CD14-positive monocyte (primary cell): ENCODE data around the gene IRGC. TPM values are rescaled to one million over a fixed set of nuclear protein-coding genes. Genes with fewer than 3 reads are reported as not detected.

Source experiments
- DNase-seq, 3 donors: peaks; one replicate each; pipeline ENCODE4 v3.0.0-alpha.2; 2011 to 2022
- H2AFZ ChIP-seq: 2 replicates; pipeline ENCODE4 v1.6.0; 2012; ENCODE audit warnings: mild to moderate bottlenecking, low read depth, low read length, inconsistent platforms; ENCODE audit not compliant: insufficient read depth, poor library complexity, severe bottlenecking
- H3K27ac ChIP-seq, 2 donors: 1 replicate in 1 of 2; 2 replicates in 1 of 2; pipeline ENCODE4 v1.5.1; 2012 to 2013; ENCODE audit warnings: low read length in 2 of 2, control low read depth in 1 of 2, inconsistent platforms in 1 of 2, low read depth in 1 of 2, mild to moderate bottlenecking in 1 of 2
- H3K27me3 ChIP-seq, 2 donors: one replicate each; pipeline versions ENCODE4 v1.6.0 to v1.6.1; 2011 to 2013; ENCODE audit warnings: low read length in 2 of 2; ENCODE audit not compliant: control insufficient read depth in 2 of 2, insufficient read depth in 2 of 2
- H3K36me3 ChIP-seq, 2 donors: replicated peaks in 1 of 2; 1 replicate in 1 of 2; 2 replicates in 1 of 2; pipeline versions ENCODE4 v1.5.1 to v1.6.1; 2012 to 2013; ENCODE audit warnings: low read length in 2 of 2, control low read depth in 1 of 2, inconsistent platforms in 1 of 2, mild to moderate bottlenecking in 1 of 2; ENCODE audit not compliant: insufficient read depth in 2 of 2, control insufficient read depth in 1 of 2
- H3K4me1 ChIP-seq, 2 donors: 1 replicate in 1 of 2; 2 replicates in 1 of 2; pipeline versions ENCODE4 v1.5.1 to v1.6.1; 2012 to 2013; ENCODE audit warnings: low read length in 2 of 2, control low read depth in 1 of 2, inconsistent platforms in 1 of 2, mild to moderate bottlenecking in 1 of 2, moderate library complexity in 1 of 2; ENCODE audit not compliant: insufficient read depth in 2 of 2, control insufficient read depth in 1 of 2
- H3K4me2 ChIP-seq: replicated peaks from 2 replicates; pipeline ENCODE3; 2012; ENCODE audit warnings: low read length, moderate library complexity, mild to moderate bottlenecking; ENCODE audit not compliant: poor library complexity, severe bottlenecking; ENCODE audit errors: extremely low read depth
- H3K4me3 ChIP-seq, 3 experiments: fragments of 200-600 bp in 1 of 3; sonication (generic) in 1 of 3; replicated peaks in 1 of 3; 1 replicate in 2 of 3; 2 replicates in 1 of 3; pipeline ENCODE4 v1.5.1; 2011 to 2013; ENCODE audit warnings: low read length in 3 of 3, mild to moderate bottlenecking in 3 of 3, control low read depth in 2 of 3, low read depth in 2 of 3, inconsistent platforms in 1 of 3, moderate library complexity in 1 of 3
- H3K79me2 ChIP-seq: 2 replicates; pipeline ENCODE4 v1.6.0; 2012; ENCODE audit warnings: mild to moderate bottlenecking, control low read depth, inconsistent platforms, low read length, moderate library complexity; ENCODE audit not compliant: insufficient read depth
- H3K9ac ChIP-seq: 2 replicates; pipeline ENCODE4 v1.6.0; 2017; ENCODE audit warnings: low read length, mild to moderate bottlenecking; ENCODE audit not compliant: insufficient read depth, poor library complexity, severe bottlenecking
- H3K9me3 ChIP-seq, 2 donors: replicated peaks in 1 of 2; 1 replicate in 1 of 2; 2 replicates in 1 of 2; pipeline versions ENCODE4 v1.5.1 to v1.6.1; 2012 to 2013; ENCODE audit warnings: low read length in 2 of 2, control low read depth in 1 of 2; ENCODE audit not compliant: control insufficient read depth in 1 of 2, insufficient read depth in 1 of 2
- H4K20me1 ChIP-seq: 2 replicates; pipeline ENCODE4 v1.6.0; 2012; ENCODE audit warnings: mild to moderate bottlenecking, low read length, control low read depth, moderate library complexity; ENCODE audit not compliant: insufficient read depth
- H3K27ac Mint-ChIP-seq, 7 donors: one replicate each; pipeline ENCODE4 v1.8.0; 2020; ENCODE audit warnings: mild to moderate bottlenecking in 7 of 7, mixed read lengths in 7 of 7, moderate library complexity in 6 of 7, inconsistent platforms in 2 of 7
- H3K27me3 Mint-ChIP-seq, 3 donors: one replicate each; pipeline ENCODE4 v1.8.0; 2021 to 2022; ENCODE audit warnings: low read depth in 3 of 3, mild to moderate bottlenecking in 3 of 3, mixed read lengths in 3 of 3, moderate library complexity in 3 of 3, inconsistent platforms in 1 of 3
- H3K36me3 Mint-ChIP-seq, 2 donors: one replicate each; pipeline ENCODE4 v1.8.0; 2020; ENCODE audit warnings: mixed read lengths in 2 of 2, inconsistent platforms in 1 of 2, mild to moderate bottlenecking in 1 of 2
- H3K4me1 Mint-ChIP-seq: one replicate; pipeline ENCODE4 v1.8.0; 2020; ENCODE audit warnings: mild to moderate bottlenecking, mixed read lengths
- H3K4me3 Mint-ChIP-seq, 2 donors: one replicate each; pipeline ENCODE4 v1.8.0; 2020; ENCODE audit warnings: mild to moderate bottlenecking in 2 of 2, mixed read lengths in 2 of 2, moderate library complexity in 1 of 2
- H3K9me3 Mint-ChIP-seq, 7 donors: one replicate each; pipeline ENCODE4 v1.8.0; 2020 to 2022; ENCODE audit warnings: mixed read lengths in 7 of 7, mild to moderate bottlenecking in 6 of 7, moderate library complexity in 6 of 7, inconsistent platforms in 2 of 7
- CTCF ChIP-seq: fragments of 200-600 bp; IDR thresholded peaks from one replicate; pipeline ENCODE4 v1.8.0; 2022; ENCODE audit warnings: antibody characterized with exemption, mild to moderate bottlenecking
- WGBS: methylation state at CpG from one replicate; pipeline ENCODE4 v1.1.5; 2013; ENCODE audit warnings: missing lambda C conversion rate; ENCODE audit not compliant: insufficient coverage; 5-methylcytosine and 5-hydroxymethylcytosine counted together
- intact Hi-C, 2 donors: fragments of 100-400 bp; cut with micrococcal nuclease; formaldehyde crosslinking; loops; one replicate each; pipeline versions ENCODE4 v1.15.0 to v1.15.1; 2023
- polyA plus RNA-seq, 3 donors: library from polyadenylated mRNA; depleted of rRNA in 1 of 3; unstranded in 2 of 3; stranded (reverse) in 1 of 3; fragments of 300-500 nt in 2 of 3; fragments of >200 nt in 1 of 3; fragmentation: Illumina TruSeq in 2 of 3; gene quantifications; 1 replicate in 2 of 3; 2 replicates in 1 of 3; pipeline ENCODE4 v1.2.3, GENCODE V29; 2012 to 2021

The IRGC gene
- polyA plus RNA-seq, 3 donors = not detected

- Mint-ChIP-seq H3K4me1 (peaks cover 3% of the 10 kb centered on the region), H3K4me3 (no peak overlapping the region), H3K27me3 (peaks cover 9 to 35% (median 13%) of the 10 kb centered on the region in 3 donors), H3K27ac (peak overlapping the region in 1 of 7 donors; percentile 40), H3K9me3 (peaks cover 3 to 11% (median 7%) of the 10 kb centered on the region in 7 donors), H3K36me3 (no peaks in the 10 kb centered on the region)
- H2AFZ ChIP-seq = no peak overlapping the region
- H3K36me3 ChIP-seq = no peaks in the 10 kb centered on the region
- DNase-seq = no peak
- no peaks in the 10 kb centered on the region for H3K79me2 ChIP-seq
- no peaks in the 10 kb centered on the region for H4K20me1 ChIP-seq
- H3K4me1 ChIP-seq = no peaks in the 10 kb centered on the region
- H3K27ac ChIP-seq = no peak overlapping the region
- no peak overlapping the region for H3K4me2 ChIP-seq
- H3K4me3 ChIP-seq = no peak overlapping the region
- TF ChIP-seq CTCF = no peak
- WGBS = 83% methylated on average over 3 of the region's 3 CpGs
- intact Hi-C loops = no loop called here
- H3K9me3 ChIP-seq = peaks cover 0 to 11% of the 10 kb centered on the region in 2 donors
- H3K27me3 ChIP-seq = no peaks in the 10 kb centered on the region
- no peak overlapping the region for H3K9ac ChIP-seq
Observed at GRCh38 chr19:43713208-43713607, 2.7 kb upstream of the IRGC start.

- H3K27me3 ChIP-seq = no peaks in the 10 kb centered on the region
- peaks cover 12 to 29% (median 19%) of the 10 kb centered on the region in 3 donors for H3K27me3 Mint-ChIP-seq
- H4K20me1 ChIP-seq = no peaks in the 10 kb centered on the region
- H3K36me3 ChIP-seq = no peaks in the 10 kb centered on the region
- WGBS = 97% methylated on average over 58 of the region's 60 CpGs
- intact Hi-C loops = no loop called here
- no peak overlapping the region for H2AFZ ChIP-seq
- peaks cover 3% of the 10 kb centered on the region for H3K4me1 Mint-ChIP-seq
- DNase-seq = no peak
- no peak overlapping the region for H3K27ac ChIP-seq
- H3K9me3 Mint-ChIP-seq = peaks cover 0 to 1% (median 0%) of the 10 kb centered on the region in 7 donors
- no peaks in the 10 kb centered on the region for H3K9me3 ChIP-seq
- H3K4me3 ChIP-seq = no peak overlapping the region
- no peaks in the 10 kb centered on the region for H3K4me1 ChIP-seq
- H3K36me3 Mint-ChIP-seq = no peaks in the 10 kb centered on the region
- H3K4me3 Mint-ChIP-seq = no peak overlapping the region
- no peak overlapping the region for H3K27ac Mint-ChIP-seq
- TF ChIP-seq CTCF = no peak
- H3K9ac ChIP-seq = no peak overlapping the region
- H3K4me2 ChIP-seq = no peak overlapping the region
- H3K79me2 ChIP-seq = no peaks in the 10 kb centered on the region
Observed at GRCh38 chr19:43718627-43719377, 2.9 kb downstream of the IRGC start.
